ENCODE measurements around the gene MEOX2.

DNA sequence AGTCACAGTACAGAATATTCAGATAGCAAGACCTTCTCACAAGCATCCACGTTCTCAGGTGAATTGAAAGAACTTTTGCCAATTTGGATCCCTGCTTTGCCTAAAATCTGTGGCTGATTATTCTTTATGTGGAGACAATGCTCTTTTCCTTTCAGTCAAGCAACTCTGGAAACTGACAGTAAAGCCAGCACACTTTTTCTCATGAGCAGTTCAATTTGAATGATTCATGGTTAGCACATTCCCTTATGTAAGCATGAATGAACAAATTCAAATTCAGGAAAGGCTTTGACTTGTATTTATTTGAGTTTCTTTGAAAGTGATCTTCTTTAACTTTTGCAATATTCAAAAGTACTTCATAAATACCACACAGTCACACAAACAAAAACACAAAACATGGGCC, 57.6 kb downstream of the MEOX2 start:
- TF ChIP-seq FOXA1 (IDR thresholded peaks at IDR 0.05) (no peak), FOXM1 (IDR thresholded peaks at IDR 0.05; ENCODE audit: borderline replicate concordance) (no peak), L3MBTL2 (conservative IDR thresholded peaks at IDR 0.05) (no peak), ELF4 (IDR thresholded peaks at IDR 0.05) (no peak), SP1 (IDR thresholded peaks at IDR 0.05) (no peak)

All from HEK293T (cell line).